Osteocyte (in vitro differentiated cells): Measurements from ENCODE around the gene USO1. TPM values are rescaled to one million over a fixed set of nuclear protein-coding genes. Genes with fewer than 3 reads are reported as not detected.

Experiments
- DNase-seq: peaks from one replicate; pipeline ENCODE4 v3.0.0; 2021; ENCODE audit warnings: mixed read lengths; ENCODE audit not compliant: unreplicated experiment; ENCODE audit errors: extremely low spot score
- H3K27ac Mint-ChIP-seq: one replicate; pipeline ENCODE4 v1.8.0; 2021; ENCODE audit warnings: mild to moderate bottlenecking, mixed read lengths; ENCODE audit not compliant: unreplicated experiment
- H3K27me3 Mint-ChIP-seq: one replicate; pipeline ENCODE4 v1.8.0; 2021; ENCODE audit warnings: mixed read lengths; ENCODE audit not compliant: unreplicated experiment
- H3K36me3 Mint-ChIP-seq: one replicate; pipeline ENCODE4 v1.8.0; 2021; ENCODE audit warnings: mixed read lengths; ENCODE audit not compliant: unreplicated experiment
- H3K4me1 Mint-ChIP-seq: one replicate; pipeline ENCODE4 v1.8.0; 2021; ENCODE audit warnings: mixed read lengths; ENCODE audit not compliant: unreplicated experiment
- H3K4me3 Mint-ChIP-seq: one replicate; pipeline ENCODE4 v1.8.0; 2021; ENCODE audit warnings: mild to moderate bottlenecking, moderate library complexity, mixed read lengths; ENCODE audit not compliant: unreplicated experiment
- H3K9me3 Mint-ChIP-seq: one replicate; pipeline ENCODE4 v1.8.0; 2021; ENCODE audit warnings: mixed read lengths; ENCODE audit not compliant: unreplicated experiment
- total RNA-seq: library from RNA; stranded (reverse); gene quantifications from 2 replicates; pipeline ENCODE4 v1.2.1, GENCODE V29; 2021
- TF ChIP-seq, protein P1 (sequence below): fragments of 200-600 bp; sonication (generic); IDR thresholded peaks from 2 replicates; pipeline ENCODE4 v1.5.0; 2021; ENCODE audit warnings: antibody characterized with exemption, mild to moderate bottlenecking, moderate library complexity

The USO1 gene
- total RNA-seq, 1 donor from 2014 or later: 69.6 TPM

DNA sequence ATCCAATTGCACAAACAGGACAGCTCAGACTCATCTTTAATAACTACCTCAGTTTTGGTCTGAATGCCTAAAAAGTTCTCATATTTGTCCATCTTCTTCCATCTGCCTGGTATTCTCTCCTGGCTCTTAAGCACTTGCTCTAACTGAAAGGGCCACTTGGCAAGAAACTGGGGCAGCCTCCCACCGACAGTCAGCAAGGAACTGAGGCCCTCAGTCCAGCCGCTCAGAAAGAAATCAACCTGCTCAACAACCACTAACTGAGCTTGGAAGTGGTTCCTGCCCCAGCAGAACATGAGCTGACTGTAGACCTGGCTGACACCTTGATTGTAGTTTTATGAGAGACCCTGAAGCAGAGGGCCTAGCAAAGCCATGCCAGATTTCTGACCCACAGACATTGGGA, 93.5 kb downstream of the USO1 start:
- peaks cover 36% of the 10 kb centered on the region for H3K36me3 Mint-ChIP-seq
- TF ChIP-seq, protein P1, sequence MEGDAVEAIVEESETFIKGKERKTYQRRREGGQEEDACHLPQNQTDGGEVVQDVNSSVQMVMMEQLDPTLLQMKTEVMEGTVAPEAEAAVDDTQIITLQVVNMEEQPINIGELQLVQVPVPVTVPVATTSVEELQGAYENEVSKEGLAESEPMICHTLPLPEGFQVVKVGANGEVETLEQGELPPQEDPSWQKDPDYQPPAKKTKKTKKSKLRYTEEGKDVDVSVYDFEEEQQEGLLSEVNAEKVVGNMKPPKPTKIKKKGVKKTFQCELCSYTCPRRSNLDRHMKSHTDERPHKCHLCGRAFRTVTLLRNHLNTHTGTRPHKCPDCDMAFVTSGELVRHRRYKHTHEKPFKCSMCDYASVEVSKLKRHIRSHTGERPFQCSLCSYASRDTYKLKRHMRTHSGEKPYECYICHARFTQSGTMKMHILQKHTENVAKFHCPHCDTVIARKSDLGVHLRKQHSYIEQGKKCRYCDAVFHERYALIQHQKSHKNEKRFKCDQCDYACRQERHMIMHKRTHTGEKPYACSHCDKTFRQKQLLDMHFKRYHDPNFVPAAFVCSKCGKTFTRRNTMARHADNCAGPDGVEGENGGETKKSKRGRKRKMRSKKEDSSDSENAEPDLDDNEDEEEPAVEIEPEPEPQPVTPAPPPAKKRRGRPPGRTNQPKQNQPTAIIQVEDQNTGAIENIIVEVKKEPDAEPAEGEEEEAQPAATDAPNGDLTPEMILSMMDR: no peak
- no peaks in the 10 kb centered on the region for H3K9me3 Mint-ChIP-seq
- no peak overlapping the region for H3K4me3 Mint-ChIP-seq
- DNase-seq: no peak
- no peak overlapping the region for H3K27ac Mint-ChIP-seq
- no peaks in the 10 kb centered on the region for H3K27me3 Mint-ChIP-seq
- no peaks in the 10 kb centered on the region for H3K4me1 Mint-ChIP-seq

DNA sequence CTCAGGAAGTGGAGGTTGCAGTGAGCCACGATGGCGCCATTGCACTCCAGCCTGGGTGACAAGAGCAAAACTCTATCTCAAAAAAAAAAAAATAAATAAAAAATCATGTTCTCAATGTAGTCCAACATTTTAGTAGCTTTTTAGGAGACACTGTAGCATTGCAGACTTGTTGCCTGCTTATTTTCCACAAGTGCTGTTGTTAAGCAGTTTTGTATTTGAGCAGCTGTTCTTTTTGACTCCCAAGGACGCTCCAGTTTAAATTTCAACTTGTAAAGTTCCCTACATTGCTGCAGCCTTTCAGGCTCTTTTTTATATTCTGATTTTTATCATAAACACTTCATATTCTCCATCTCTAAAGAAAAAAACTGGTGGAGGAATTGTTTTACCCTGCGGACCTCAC, 94.7 kb downstream of the USO1 start:
- no peaks in the 10 kb centered on the region for H3K4me1 Mint-ChIP-seq
- no peaks in the 10 kb centered on the region for H3K27me3 Mint-ChIP-seq
- TF ChIP-seq, protein P1: no peak
- H3K9me3 Mint-ChIP-seq: no peaks in the 10 kb centered on the region
- DNase-seq: no peak
- H3K36me3 Mint-ChIP-seq: peaks cover 27% of the 10 kb centered on the region
- H3K27ac Mint-ChIP-seq: no peak overlapping the region
- H3K4me3 Mint-ChIP-seq: no peak overlapping the region

DNA sequence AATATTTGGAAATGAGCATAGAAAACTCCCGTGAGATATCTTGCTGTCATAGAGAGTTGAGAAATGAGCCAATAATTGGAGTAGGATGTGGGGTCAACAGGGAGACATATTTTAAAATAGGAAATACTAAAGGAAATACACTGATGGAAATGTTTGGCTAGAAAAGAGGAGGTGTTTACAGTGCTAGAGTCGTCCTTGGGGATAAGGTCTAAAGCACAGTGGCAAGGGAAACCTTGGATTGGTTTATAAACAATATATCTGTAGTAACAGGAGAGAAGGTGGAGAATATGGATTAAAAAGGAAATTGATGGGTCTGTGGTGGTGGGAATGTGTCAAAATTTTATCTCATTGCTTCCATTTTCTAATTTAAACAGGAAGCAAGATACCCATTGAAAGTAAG, 95.8 kb downstream of the USO1 start:
- Mint-ChIP-seq H3K27me3 (no peaks in the 10 kb centered on the region), H3K27ac (peak overlapping the region; percentile 15), H3K4me1 (no peaks in the 10 kb centered on the region), H3K36me3 (peaks cover 18% of the 10 kb centered on the region), H3K9me3 (no peaks in the 10 kb centered on the region), H3K4me3 (no peak overlapping the region)
- no peak for DNase-seq
- TF ChIP-seq, protein P1: no peak

DNA sequence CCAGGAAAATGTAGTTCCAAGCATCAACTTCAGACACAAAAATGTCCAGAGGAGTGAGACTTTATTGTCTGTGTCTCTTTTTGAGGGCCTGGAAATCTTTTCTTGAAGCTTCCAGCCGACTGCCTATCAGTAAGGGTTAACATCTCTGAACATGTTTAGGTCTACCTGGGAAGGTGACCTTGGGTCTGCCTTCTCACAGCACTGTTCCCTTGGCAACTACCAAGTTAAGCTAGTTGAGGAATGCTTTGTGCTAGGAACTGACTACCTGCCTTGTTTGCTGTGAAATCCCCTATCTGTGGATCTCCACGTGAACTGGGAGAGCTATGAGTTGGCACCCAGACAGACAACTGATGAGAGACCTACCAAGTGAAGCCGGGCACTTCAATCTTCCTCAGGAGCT, 96.3 kb downstream of the USO1 start:
- H3K27me3 Mint-ChIP-seq: no peaks in the 10 kb centered on the region
- no peak overlapping the region for H3K4me3 Mint-ChIP-seq
- peaks cover 13% of the 10 kb centered on the region for H3K36me3 Mint-ChIP-seq
- no peak overlapping the region for H3K27ac Mint-ChIP-seq
- H3K9me3 Mint-ChIP-seq: no peaks in the 10 kb centered on the region
- H3K4me1 Mint-ChIP-seq: no peaks in the 10 kb centered on the region
- no peak for DNase-seq
- TF ChIP-seq, protein P1: no peak

DNA sequence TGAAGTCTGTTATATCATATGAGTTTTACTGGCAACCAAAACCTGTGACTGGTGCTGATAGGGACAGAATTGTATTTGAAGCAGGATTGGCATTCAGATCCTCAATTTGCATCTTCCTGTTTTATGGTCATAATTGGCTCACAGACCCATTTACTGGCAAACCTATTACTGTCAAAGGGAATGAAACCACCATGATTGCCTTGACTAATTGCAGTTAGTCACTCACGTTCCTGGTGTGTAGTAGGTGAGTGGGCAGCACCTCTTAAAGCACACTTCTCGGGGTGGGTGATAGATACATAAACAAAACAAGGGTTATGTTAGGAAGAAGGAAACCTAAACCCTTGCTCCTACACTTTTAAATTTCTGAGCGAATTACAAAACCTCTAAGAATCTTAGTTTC, 96.8 kb downstream of the USO1 start:
- Mint-ChIP-seq H3K9me3 (no peaks in the 10 kb centered on the region), H3K4me3 (no peak overlapping the region), H3K27ac (no peak overlapping the region), H3K27me3 (no peaks in the 10 kb centered on the region), H3K36me3 (peaks cover 8% of the 10 kb centered on the region), H3K4me1 (no peaks in the 10 kb centered on the region)
- no peak for DNase-seq
- TF ChIP-seq, protein P1: no peak
